HG02588 (cell line): ENCODE measurements around the gene STAC3.

Source experiments
- ATAC-seq: cut with Tn5 transposase; IDR thresholded peaks from one replicate; pipeline ENCODE4 v1.9.1; 2021; ENCODE audit warnings: mild to moderate bottlenecking, moderate library complexity; ENCODE audit not compliant: unreplicated experiment

STAC3 gene

GRCh38 chr12:57236201-57236924 is 14.6 kb downstream of the STAC3 start:
- ATAC-seq: no peak

GRCh38 chr12:57235728-57236131 is 15.3 kb downstream of the STAC3 start:
- no peak for ATAC-seq

DNA sequence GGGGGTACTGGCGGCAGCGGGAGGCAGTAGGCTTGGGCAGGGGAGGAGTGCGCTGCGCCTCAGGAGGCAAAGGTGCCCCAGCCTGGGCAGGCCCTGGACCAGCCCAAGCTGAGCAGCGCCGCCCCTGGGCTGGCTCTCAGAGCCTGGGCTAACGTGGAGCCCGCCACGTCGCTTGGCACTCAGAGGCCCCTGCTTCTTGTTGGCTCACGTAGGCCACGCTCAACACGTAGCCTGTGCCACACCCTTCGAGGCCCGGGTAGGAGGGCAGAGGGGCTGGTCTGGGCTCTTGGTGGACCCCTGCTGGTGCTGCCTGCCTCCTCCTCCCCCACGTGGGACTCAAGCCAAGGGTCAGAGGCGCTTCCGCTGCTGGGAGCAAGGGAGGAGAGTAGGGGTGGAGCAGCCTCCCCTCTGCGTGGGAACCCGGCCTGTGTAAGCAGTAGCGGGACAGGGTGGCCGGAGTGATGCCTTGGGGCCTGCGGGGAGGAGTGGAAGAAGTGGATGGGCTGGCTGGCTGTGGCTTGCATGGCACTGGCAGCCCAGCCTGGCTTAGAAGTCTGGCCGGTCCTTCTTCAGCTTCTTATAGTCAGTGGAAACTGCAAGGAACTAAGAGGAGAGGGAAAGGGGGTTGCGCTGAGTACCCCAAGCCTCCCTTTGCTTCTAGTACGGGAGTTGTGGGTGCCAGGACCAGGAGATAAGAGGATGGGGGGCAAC is 15.8 kb downstream of the STAC3 start:
- ATAC-seq: no peak

DNA sequence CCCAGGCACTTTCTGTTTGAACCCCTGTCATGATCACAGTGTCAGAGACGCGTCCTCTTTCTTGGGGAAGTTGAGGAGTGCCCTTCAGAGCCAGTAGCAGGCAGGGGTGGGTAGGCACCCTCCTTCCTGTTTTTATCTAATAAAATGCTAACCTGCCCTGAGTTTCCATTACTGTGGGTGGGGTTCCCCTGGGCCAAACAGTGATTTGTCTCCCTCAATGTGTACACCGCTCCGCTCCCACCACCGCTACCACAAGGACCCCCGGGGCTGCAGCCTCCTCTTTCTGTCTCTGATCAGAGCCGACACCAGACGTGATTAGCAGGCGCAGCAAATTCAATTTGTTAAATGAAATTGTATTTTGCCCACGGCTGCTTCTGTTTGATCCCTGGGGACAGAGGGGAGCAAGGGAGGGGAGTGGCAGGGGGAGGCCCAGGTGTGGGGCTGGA is 16.4 kb downstream of the STAC3 start:
- no peak for ATAC-seq

GRCh38 chr12:57234233-57234570 is 16.8 kb downstream of the STAC3 start:
- no peak for ATAC-seq

- ATAC-seq: no peak
These were observed 17.4 kb downstream of the STAC3 start for GRCh38 chr12:57233357-57234232.

GRCh38 chr12:57232156-57232756 is 18.7 kb downstream of the STAC3 start:
- ATAC-seq: no peak

DNA sequence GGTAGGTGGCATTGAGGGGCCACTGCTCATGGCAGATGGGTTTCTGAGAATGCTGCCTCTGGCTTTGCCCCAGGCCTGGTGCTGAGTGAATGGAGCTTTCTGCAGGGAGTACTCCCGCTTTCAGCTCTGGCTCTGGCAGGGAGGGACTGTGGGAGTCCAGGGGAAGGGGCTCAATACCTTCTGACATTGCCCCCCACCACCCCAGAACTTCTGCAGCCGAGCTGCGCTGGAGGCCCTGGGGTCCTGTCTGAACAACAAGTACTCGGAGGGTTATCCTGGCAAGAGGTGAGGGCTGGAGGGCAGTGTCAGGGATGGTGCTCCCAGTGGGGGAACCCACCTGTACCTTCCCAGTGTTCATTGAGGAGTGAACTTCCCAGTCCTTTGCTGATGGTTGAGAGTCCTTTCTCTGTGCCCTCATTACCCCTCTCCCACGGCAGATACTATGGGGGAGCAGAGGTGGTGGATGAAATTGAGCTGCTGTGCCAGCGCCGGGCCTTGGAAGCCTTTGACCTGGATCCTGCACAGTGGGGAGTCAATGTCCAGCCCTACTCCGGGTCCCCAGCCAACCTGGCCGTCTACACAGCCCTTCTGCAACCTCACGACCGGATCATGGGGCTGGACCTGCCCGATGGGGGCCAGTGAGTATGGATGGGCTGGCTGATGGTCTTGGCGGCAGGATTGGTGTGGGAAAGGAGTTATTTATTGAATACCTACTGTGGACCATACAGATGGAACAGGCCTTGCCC is 19.5 kb downstream of the STAC3 start:
- no peak for ATAC-seq

DNA sequence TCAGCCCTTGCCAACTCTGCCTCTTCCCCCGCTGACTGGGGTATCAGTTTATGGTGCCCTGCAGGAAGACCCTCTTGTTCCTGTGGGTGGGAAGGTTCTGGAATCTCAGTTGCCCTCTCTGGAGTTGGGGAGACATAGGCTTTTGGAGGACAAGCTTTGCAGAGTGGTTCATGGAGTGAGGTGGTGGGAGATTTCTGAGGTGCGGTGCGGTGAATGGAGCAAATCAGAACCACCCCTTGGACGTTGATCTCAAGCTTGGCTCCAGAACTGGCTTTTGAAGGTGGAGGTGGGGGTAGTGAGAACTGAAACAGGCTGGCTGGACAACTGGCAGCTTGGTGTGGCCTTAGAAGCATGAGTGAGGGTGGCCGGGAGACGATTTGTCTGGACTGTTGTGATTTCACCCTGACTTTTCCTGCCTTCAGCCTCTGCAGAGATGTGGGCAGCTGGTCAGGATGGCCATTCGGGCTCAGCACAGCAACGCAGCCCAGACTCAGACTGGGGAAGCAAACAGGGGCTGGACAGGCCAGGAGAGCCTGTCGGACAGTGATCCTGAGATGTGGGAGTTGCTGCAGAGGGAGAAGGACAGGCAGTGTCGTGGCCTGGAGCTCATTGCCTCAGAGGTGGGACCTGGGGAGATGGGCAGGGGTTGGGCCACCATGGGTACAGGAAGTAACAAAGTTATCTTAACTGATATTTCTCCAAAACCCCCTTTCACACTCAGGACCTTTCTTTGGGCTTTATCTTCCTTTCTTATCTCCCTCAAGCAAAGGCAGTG is 20.4 kb downstream of the STAC3 start:
- no peak for ATAC-seq

GRCh38 chr12:57229634-57230380 is 21.2 kb downstream of the STAC3 start, which contains the start of gene SHMT2:
Gene SHMT2, plus strand, starts transcription at chr12:57229711. Its CDS starts 68 bp downstream, at chr12:57229779.
- ATAC-seq: peak; percentile 64

GRCh38 chr12:57229046-57229633 is 21.8 kb downstream of the STAC3 start:
- no peak for ATAC-seq

DNA sequence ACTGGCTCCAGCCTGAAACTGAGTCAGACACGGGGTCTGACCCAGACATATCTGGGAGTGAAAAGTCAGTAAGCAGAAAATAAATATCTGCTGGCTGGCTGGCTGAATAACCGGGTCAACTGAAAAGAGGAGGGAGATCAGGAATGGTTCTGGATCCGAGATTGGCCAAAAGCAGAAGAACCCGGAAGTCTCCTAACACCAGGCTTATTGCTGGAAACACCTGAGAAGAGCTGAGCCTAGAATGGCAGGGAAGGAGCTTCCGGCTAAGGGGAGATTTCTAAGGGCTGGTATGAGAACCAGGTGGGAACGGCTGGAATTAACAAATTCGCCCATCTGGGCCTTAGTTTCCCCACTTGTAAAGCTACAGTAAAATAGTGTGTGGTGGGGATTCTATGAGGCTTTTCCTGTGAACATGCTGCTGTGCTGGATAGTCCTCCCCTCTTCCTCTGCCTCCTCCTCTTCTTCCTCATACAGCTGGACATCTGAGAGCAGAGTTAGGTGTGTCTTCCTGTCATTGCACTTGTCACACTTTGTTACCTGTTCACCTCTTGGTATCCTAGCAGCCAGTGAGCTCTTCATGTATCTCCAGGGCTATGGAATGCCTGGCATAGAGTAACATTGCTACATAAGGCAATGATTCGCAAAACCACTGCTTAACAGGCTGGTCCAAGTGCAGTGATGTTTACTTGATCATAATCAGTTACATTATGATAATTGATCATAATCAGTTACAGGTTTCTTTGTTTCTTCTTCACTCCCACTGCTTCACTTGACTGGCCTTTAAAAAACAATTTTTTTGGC is 23.5 kb downstream of the STAC3 start:
- no peak for ATAC-seq

DNA sequence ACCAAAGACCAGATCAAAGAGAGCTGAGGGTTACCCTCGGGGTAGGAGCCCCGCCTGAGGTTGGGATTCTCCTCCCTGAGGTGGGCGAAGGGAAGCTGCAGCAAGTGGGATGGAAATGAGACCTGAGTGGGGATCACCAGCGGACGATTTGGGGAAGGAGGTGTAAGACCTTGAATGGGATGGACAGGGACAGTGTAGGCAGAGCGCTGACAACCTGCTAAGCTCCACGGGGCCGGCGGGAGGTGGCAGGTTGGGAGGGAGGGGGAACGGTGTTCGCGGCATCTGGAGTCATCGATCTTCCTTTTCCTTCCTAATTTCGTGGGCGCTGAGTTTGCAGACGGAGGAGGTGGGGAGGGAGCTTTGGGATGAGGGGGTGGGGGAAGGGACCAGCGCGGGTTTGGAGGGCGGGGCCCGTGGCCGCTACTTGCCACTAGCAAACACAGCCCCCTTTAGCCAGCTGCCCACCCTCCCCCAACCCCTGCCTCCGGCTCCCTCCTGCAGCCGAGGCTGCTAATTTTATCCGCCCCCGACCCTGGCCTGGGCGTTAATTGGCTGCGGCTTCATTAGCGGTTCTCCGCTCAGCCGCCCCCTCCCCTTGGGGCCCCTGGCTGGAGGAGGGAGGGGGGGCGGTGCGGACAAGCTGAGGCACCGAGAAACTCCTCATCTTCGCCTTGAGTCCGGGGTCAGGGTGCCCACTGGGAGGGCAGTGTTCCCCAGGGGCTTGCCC is 24.2 kb downstream of the STAC3 start:
- no peak for ATAC-seq

- ATAC-seq: no peak
These were observed 25.2 kb downstream of the STAC3 start for GRCh38 chr12:57225680-57226210.

DNA sequence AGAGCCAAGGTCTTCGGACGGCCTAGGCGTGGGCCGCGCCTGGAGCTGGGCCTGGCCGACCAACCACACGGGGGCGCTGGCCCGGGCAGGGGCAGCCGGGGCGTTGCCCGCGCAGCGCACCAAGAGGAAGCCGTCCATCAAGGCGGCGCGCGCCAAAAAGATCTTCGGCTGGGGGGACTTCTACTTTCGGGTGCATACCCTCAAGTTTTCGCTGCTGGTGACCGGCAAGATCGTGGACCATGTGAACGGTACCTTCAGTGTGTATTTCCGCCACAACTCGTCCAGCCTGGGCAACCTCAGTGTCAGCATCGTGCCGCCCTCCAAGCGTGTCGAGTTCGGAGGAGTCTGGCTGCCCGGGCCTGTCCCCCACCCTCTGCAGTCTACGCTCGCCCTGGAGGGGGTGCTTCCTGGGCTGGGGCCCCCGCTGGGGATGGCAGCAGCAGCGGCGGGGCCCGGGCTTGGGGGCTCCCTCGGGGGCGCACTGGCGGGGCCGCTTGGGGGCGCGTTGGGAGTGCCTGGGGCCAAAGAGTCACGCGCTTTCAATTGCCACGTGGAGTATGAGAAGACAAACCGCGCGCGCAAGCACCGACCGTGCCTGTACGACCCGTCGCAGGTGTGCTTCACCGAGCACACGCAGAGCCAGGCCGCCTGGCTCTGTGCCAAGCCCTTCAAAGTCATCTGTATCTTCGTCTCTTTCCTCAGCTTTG is 25.9 kb downstream of the STAC3 start:
- no peak for ATAC-seq

- no peak for ATAC-seq
These were observed 26.6 kb downstream of the STAC3 start for GRCh38 chr12:57224278-57224972.
